BJ (cell line): Measurements from ENCODE around the gene PIP5K1B. TPM values are rescaled to one million over a fixed set of nuclear protein-coding genes. Genes with fewer than 3 reads are reported as not detected.

Experiments
- CTCF ChIA-PET: fragments of 350-600 bp; formaldehyde crosslinking; extraction: SDS; loops from one replicate; lab custom pipeline; 2021; ENCODE audit warnings: antibody characterized with exemption, inconsistent platforms; lab: Yijun Ruan, JAX
- POLR2A ChIA-PET: fragments of 300-600 bp; sonication (Branson Sonifier 250); formaldehyde crosslinking; extraction: SDS; loops from one replicate; lab custom pipeline; 2021; ENCODE audit warnings: antibody characterized with exemption; lab: Charles Lee
- DNase-seq: peaks from one replicate; pipeline ENCODE4 v3.0.0-alpha.2; 2011; ENCODE audit warnings: low read depth
- H3K27me3 ChIP-seq: 2 replicates; pipeline ENCODE4 v1.6.0; 2011; ENCODE audit warnings: low read length; ENCODE audit not compliant: control insufficient read depth, insufficient read depth
- H3K36me3 ChIP-seq: 2 replicates; pipeline ENCODE4 v1.5.1; 2011; ENCODE audit warnings: low read length; ENCODE audit not compliant: control insufficient read depth, insufficient read depth
- H3K4me3 ChIP-seq: 2 replicates; pipeline ENCODE4 v1.5.1; 2011; ENCODE audit warnings: low read depth, mild to moderate bottlenecking, control low read depth, low read length
- polyA plus RNA-seq: library from polyadenylated mRNA; depleted of rRNA; stranded (reverse); fragments of >200 nt; gene quantifications from 2 replicates; pipeline ENCODE4 v1.2.3, GENCODE V29; 2011
- TF ChIP-seq, protein P1 (sequence below): IDR thresholded peaks from 2 replicates; pipeline ENCODE4 v1.5.1; 2011; ENCODE audit warnings: low read depth, mild to moderate bottlenecking, control low read depth, inconsistent platforms, low read length, moderate library complexity; ENCODE audit not compliant: insufficient read depth

Gene PIP5K1B
- polyA plus RNA-seq, 1 experiment, result not detected

GRCh38 chr9:69012696-69013381, 307.8 kb downstream of the PIP5K1B start:
- no peak for DNase-seq
- H3K36me3 ChIP-seq, result no peaks in the 10 kb centered on the region
- TF ChIP-seq, protein P1, sequence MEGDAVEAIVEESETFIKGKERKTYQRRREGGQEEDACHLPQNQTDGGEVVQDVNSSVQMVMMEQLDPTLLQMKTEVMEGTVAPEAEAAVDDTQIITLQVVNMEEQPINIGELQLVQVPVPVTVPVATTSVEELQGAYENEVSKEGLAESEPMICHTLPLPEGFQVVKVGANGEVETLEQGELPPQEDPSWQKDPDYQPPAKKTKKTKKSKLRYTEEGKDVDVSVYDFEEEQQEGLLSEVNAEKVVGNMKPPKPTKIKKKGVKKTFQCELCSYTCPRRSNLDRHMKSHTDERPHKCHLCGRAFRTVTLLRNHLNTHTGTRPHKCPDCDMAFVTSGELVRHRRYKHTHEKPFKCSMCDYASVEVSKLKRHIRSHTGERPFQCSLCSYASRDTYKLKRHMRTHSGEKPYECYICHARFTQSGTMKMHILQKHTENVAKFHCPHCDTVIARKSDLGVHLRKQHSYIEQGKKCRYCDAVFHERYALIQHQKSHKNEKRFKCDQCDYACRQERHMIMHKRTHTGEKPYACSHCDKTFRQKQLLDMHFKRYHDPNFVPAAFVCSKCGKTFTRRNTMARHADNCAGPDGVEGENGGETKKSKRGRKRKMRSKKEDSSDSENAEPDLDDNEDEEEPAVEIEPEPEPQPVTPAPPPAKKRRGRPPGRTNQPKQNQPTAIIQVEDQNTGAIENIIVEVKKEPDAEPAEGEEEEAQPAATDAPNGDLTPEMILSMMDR, result no peak
- ChIA-PET CTCF (interaction anchor here (1.2 kb wide), 2 partner anchors 12 to 16 kb away, joined by 3 to 4 read pairs; no protein-coding TSS in a partner anchor), POLR2A (no interaction called here)
- H3K4me3 ChIP-seq, result no peak overlapping the region
- H3K27me3 ChIP-seq, result no peaks in the 10 kb centered on the region; the same call in 1 of the 2 replicates

DNA sequence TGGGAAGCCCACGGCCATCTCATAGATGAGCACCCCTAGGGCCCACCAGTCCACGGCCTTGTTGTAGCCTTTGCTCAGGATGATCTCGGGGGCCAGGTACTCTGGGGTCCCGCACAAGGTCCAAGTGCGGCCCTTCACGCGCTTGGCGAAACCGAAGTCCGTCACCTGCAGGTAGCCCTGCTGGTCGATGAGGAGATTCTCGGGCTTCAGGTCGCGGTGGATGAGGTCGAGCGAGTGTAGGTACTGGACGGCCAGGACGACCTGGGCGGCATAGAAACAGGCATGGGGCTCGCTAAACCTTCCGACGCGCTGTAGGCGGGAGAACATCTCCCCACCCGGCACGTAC, 308.3 kb downstream of the PIP5K1B start:
- Histone ChIP-seq H3K4me3 (no peak overlapping the region), H3K36me3 (no peaks in the 10 kb centered on the region), H3K27me3 (no peaks in the 10 kb centered on the region; the same call in 1 of the 2 replicates)
- TF ChIP-seq, protein P1, result no peak
- no peak for DNase-seq
- ChIA-PET CTCF (no interaction called here), POLR2A (no interaction called here)

DNA sequence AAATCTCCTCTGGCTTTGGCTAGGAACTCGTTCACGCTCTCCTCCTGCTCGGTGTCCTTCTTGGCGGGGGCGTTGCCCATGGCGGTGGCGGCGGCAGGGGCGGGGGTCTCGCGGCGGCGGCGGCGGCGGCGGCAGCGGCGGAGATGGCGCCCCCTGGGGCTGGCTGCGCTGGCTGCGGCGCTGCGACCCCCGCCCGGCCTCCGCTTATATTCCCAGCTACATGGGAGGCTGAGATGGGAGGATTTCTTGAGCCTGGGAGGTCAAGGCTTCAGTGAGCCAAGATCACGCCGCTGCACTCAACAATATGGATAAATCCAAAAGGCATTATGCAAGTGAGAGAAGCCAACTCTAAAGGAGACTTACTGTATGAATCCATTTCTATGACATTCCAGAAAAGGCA, 309.0 kb downstream of the PIP5K1B start, which contains the start of gene PRKACG:
PRKACG (minus strand) TSS at position 101 of the 400 bp plus-strand sequence; CDS start at position 80, 21 bp downstream.
- ChIA-PET POLR2A (no interaction called here), CTCF (no interaction called here)
- DNase-seq, result no peak
- Histone ChIP-seq H3K36me3 (no peaks in the 10 kb centered on the region), H3K4me3 (no peak within 1 kb of the TSS), H3K27me3 (no peaks in the 10 kb centered on the region; the same call in 1 of the 2 replicates)
- TF ChIP-seq, protein P1, result no peak

- no peaks in the 10 kb centered on the region for H3K36me3 ChIP-seq
- POLR2A ChIA-PET, result no interaction called here
- no peak for DNase-seq
- H3K27me3 ChIP-seq, result no peaks in the 10 kb centered on the region; the same call in 1 of the 2 replicates
- CTCF ChIA-PET, result interaction anchor here (0.5 to 1.3 kb wide), 2 partner anchors 10 to 439 kb away, joined by 3 read pairs; no protein-coding TSS in a partner anchor
- H3K4me3 ChIP-seq, result no peak overlapping the region
- TF ChIP-seq, protein P1, result no peak
Observed at GRCh38 chr9:69016191-69017096, 311.4 kb downstream of the PIP5K1B start.

DNA sequence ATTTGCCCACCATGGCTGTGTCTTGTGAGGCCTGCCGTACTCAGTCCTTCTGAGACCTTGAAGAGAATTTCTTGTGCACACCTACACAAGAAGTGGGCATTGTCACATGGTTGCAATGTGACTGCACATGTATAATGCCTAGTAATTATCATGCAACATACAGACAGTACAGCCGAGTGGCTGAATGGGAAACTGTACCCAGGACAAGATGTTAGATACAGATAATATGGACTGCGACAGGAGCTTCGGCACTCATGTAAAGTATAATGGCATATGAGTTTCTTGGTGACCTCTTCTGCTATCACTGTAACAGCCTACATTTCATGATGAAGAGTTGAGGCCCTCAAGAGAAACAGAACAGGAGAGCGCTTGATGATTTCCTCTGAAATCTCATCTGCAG, 313.7 kb downstream of the PIP5K1B start:
- Histone ChIP-seq H3K27me3 (peaks cover 2% of the 10 kb centered on the region; the same call in 1 of the 2 replicates), H3K4me3 (no peak overlapping the region), H3K36me3 (no peaks in the 10 kb centered on the region)
- ChIA-PET POLR2A (no interaction called here), CTCF (interaction anchor here (0.7 kb wide), 1 partner anchor 9 kb away, joined by 3 read pairs; no protein-coding TSS in a partner anchor)
- TF ChIP-seq, protein P1, result no peak
- DNase-seq, result no peak
